ENCODE results near the gene VEPH1. TPM values are rescaled to one million over a fixed set of nuclear protein-coding genes. Genes with fewer than 3 reads are reported as not detected.

Gene VEPH1
- total and polyA plus RNA-seq, 11 donors: 0.40 to 0.79 (median 0.45) TPM; not detected in 6

DNA sequence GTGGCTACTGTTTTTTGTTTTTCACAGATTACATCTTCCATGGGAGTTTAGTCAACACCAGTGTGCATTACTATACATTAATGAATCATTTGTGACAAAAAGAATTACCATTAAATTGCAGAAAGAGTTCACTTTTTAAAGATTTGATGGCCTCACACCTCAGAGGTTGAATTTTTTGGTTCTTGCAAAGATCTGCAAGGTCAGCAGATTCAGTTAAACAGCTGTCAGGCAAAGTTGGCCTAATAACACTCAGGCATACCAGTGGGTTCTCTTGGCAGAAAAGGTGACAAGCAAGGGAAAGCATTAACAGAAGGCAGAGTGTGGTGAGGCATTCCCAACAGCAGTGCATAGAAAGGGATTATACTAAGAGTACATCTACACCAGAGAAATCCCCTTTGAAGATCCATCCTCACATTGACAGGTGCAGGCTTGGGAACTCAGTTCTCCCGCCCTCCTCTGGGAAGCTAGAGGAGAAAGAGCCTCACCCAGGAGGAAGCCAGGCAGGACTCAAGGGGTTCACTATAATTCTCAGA, 90.8 kb downstream of the VEPH1 start:
- WGBS, 4 donors: 86 to 97% (median 91%) methylated on average over 1 of the region's 1 CpG
- no peaks in the 10 kb centered on the region for H3K27me3 ChIP-seq
- no peak for ATAC-seq
- intact Hi-C loops (cut with DNase I): no loop called here
- H3K27ac ChIP-seq: no peak overlapping the region
- no peaks in the 10 kb centered on the region for H3K9me3 ChIP-seq
- H3K36me3 ChIP-seq: no peaks in the 10 kb centered on the region
- H3K4me3 ChIP-seq: no peak overlapping the region
- DNase-seq: no peak
- no peaks in the 10 kb centered on the region for H3K4me1 ChIP-seq
- TF ChIP-seq, protein P1, sequence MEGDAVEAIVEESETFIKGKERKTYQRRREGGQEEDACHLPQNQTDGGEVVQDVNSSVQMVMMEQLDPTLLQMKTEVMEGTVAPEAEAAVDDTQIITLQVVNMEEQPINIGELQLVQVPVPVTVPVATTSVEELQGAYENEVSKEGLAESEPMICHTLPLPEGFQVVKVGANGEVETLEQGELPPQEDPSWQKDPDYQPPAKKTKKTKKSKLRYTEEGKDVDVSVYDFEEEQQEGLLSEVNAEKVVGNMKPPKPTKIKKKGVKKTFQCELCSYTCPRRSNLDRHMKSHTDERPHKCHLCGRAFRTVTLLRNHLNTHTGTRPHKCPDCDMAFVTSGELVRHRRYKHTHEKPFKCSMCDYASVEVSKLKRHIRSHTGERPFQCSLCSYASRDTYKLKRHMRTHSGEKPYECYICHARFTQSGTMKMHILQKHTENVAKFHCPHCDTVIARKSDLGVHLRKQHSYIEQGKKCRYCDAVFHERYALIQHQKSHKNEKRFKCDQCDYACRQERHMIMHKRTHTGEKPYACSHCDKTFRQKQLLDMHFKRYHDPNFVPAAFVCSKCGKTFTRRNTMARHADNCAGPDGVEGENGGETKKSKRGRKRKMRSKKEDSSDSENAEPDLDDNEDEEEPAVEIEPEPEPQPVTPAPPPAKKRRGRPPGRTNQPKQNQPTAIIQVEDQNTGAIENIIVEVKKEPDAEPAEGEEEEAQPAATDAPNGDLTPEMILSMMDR (IDR thresholded peaks at IDR 0.05): no peak
- TF ChIP-seq POLR2A (IDR thresholded peaks at IDR 0.05): no peak

DNA sequence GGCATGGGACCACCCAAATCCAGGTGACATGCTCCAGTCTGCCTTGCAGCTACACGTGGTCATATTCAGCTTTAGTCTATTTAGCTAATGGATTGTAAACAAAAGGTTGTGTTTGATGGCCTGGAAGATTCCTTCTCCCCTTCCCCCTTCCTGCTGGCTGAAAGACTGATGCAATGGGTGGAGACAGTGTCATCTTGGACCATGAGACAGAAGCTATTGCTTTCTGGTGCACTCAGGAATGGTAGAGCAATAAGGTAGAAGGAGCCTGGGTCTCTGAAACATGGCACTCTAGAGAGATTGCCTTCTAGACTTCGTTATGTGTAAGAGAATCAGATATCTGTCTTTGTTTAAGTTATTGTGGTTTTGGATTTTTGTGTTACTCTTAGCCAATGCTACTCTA, 92.3 kb downstream of the VEPH1 start:
- intact Hi-C loops (cut with DNase I): no loop called here
- no peak for TF ChIP-seq POLR2A (IDR thresholded peaks at IDR 0.05)
- TF ChIP-seq, protein P1 (IDR thresholded peaks at IDR 0.05): no peak
- no peaks in the 10 kb centered on the region for H3K4me1 ChIP-seq
- no peaks in the 10 kb centered on the region for H3K27me3 ChIP-seq
- 46 to 61% (median 59%) methylated on average over 2 of the region's 2 CpGs for WGBS, 4 donors
- H3K27ac ChIP-seq: no peak overlapping the region
- H3K4me3 ChIP-seq: no peak overlapping the region
- H3K36me3 ChIP-seq: no peaks in the 10 kb centered on the region
- no peak for DNase-seq
- no peaks in the 10 kb centered on the region for H3K9me3 ChIP-seq
- no peak for ATAC-seq

DNA sequence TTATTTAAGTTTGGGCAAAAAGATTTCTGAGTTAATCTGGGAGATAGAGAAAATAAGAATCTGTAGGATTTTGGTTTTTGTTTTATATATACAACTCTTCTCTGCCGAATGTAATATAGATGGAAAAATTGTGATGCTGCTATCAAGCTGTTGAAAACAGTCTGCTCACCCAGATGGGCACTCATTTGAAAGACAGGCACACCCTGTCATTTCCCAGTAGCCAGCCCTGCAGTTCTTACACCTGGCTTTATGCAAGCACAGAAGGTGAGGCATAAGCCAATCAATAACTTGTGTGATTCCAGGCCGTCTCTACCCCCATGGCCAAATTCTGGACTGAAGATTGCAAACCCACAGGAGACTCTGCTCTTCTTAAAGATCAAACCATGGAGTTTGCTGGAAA, 93.7 kb downstream of the VEPH1 start:
- Histone ChIP-seq H3K4me3 (no peak overlapping the region), H3K36me3 (no peaks in the 10 kb centered on the region), H3K27me3 (no peaks in the 10 kb centered on the region), H3K9me3 (no peaks in the 10 kb centered on the region), H3K4me1 (no peaks in the 10 kb centered on the region), H3K27ac (no peak overlapping the region)
- DNase-seq (no peak), ATAC-seq (no peak)
- 92 to 98% (median 96%) methylated on average over 2 of the region's 2 CpGs for WGBS, 4 donors
- intact Hi-C loops (cut with DNase I): no loop called here
- TF ChIP-seq POLR2A (IDR thresholded peaks at IDR 0.05): no peak
- TF ChIP-seq, protein P1 (IDR thresholded peaks at IDR 0.05): no peak

DNA sequence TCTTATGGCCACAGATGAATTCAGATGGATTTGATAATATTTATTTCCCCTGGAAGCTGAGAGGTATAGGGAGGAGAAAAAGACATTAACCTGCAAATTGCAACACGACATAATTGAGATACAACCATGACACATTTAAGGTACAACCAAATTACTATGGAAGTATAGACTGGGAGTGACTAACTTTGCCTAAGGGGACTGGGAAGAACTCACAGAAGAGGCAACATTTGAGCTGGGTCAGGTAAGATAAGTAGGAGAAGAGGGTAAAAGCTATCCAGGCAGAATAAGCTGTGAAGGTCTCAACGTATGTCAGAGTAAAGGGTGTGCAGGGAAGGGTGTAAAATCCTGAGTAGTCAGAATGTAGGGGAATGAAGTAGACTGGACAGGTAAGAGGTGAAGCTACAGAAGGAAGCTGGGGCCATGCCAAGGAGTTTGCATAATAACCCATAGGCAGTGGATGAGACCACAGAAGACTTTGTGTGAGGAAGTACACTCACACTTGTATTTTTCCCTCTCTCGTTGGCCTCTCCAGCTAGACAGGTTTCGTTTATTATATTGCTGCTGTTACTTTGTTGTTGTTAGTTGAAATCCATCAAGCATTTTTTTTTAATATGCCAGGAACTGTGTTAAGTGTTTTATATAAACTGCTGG, 94.6 kb downstream of the VEPH1 start:
- Histone ChIP-seq H3K36me3 (no peaks in the 10 kb centered on the region), H3K27ac (no peak overlapping the region), H3K4me3 (no peak overlapping the region), H3K27me3 (no peaks in the 10 kb centered on the region), H3K9me3 (no peaks in the 10 kb centered on the region), H3K4me1 (no peaks in the 10 kb centered on the region)
- ATAC-seq (no peak), DNase-seq (no peak)
- no peak for TF ChIP-seq POLR2A (IDR thresholded peaks at IDR 0.05)
- TF ChIP-seq, protein P1 (IDR thresholded peaks at IDR 0.05): no peak
- intact Hi-C loops (cut with DNase I): no loop called here
- WGBS, 4 donors: 78 to 86% (median 83%) methylated on average over 4 of the region's 4 CpGs
